ENCODE data around the gene MTNR1A.
"Not testable (repeated sequence)": the region's sequence is repeated elsewhere in the genome, so short reads cannot be mapped to it uniquely, and the experiment has no call there.

MTNR1A gene

GRCh38 chr4:186543206-186543605, 12.2 kb downstream of the MTNR1A start:
- Mint-ChIP-seq H3K9me3 (peaks cover 14% of the 10 kb centered on the region), H3K27ac (no peak overlapping the region), H3K36me3 (ENCODE audit: low read depth) (no peaks in the 10 kb centered on the region), H3K4me1 (no peaks in the 10 kb centered on the region), H3K27me3 (no peaks in the 10 kb centered on the region), H3K4me3 (no peak overlapping the region)
- ATAC-seq, result no peak
- DNase-seq, result no peak

GRCh38 chr4:186541801-186542200, 13.6 kb downstream of the MTNR1A start:
- ATAC-seq, result no peak
- no peak for DNase-seq
- H3K27me3 Mint-ChIP-seq, result no peaks in the 10 kb centered on the region
- no peaks in the 10 kb centered on the region for H3K36me3 Mint-ChIP-seq (ENCODE audit: low read depth)
- no peak overlapping the region for H3K4me3 Mint-ChIP-seq
- H3K4me1 Mint-ChIP-seq, result no peaks in the 10 kb centered on the region
- no peak overlapping the region for H3K27ac Mint-ChIP-seq
- H3K9me3 Mint-ChIP-seq, result peaks cover 9% of the 10 kb centered on the region

GRCh38 chr4:186537843-186538521, 17.4 kb downstream of the MTNR1A start:
- DNase-seq (no peak), ATAC-seq (no peak)
- no peaks in the 10 kb centered on the region for H3K27me3 Mint-ChIP-seq
- no peaks in the 10 kb centered on the region for H3K4me1 Mint-ChIP-seq
- peaks cover 9% of the 10 kb centered on the region for H3K9me3 Mint-ChIP-seq
- H3K27ac Mint-ChIP-seq, result no peak overlapping the region
- no peak overlapping the region for H3K4me3 Mint-ChIP-seq
- no peaks in the 10 kb centered on the region for H3K36me3 Mint-ChIP-seq (ENCODE audit: low read depth)

GRCh38 chr4:186536285-186536684, 19.1 kb downstream of the MTNR1A start:
- no peak overlapping the region for H3K4me3 Mint-ChIP-seq
- H3K27ac Mint-ChIP-seq, result no peak overlapping the region
- H3K9me3 Mint-ChIP-seq, result peaks cover 9% of the 10 kb centered on the region
- no peaks in the 10 kb centered on the region for H3K4me1 Mint-ChIP-seq
- no peak for ATAC-seq
- no peak for DNase-seq
- no peaks in the 10 kb centered on the region for H3K36me3 Mint-ChIP-seq (ENCODE audit: low read depth)
- H3K27me3 Mint-ChIP-seq, result no peaks in the 10 kb centered on the region

- H3K9me3 Mint-ChIP-seq, result peaks cover 4% of the 10 kb centered on the region
- H3K36me3 Mint-ChIP-seq (ENCODE audit: low read depth), result no peaks in the 10 kb centered on the region
- no peak overlapping the region for H3K4me3 Mint-ChIP-seq
- H3K27ac Mint-ChIP-seq, result no peak overlapping the region
- H3K27me3 Mint-ChIP-seq, result no peaks in the 10 kb centered on the region
- ATAC-seq, result no peak
- H3K4me1 Mint-ChIP-seq, result no peaks in the 10 kb centered on the region
- DNase-seq, result no peak
These were observed 21.3 kb downstream of the MTNR1A start for GRCh38 chr4:186534056-186534455.

GRCh38 chr4:186523927-186524326, 31.4 kb downstream of the MTNR1A start:
- H3K9me3 Mint-ChIP-seq, result peaks cover 15% of the 10 kb centered on the region
- H3K4me3 Mint-ChIP-seq; H3K4me1 Mint-ChIP-seq; DNase-seq; H3K27ac Mint-ChIP-seq; ATAC-seq; H3K36me3 Mint-ChIP-seq (ENCODE audit: low read depth); H3K27me3 Mint-ChIP-seq: not testable (repeated sequence)

GRCh38 chr4:186516287-186516686, 39.1 kb downstream of the MTNR1A start:
- Mint-ChIP-seq H3K9me3 (peaks cover 11% of the 10 kb centered on the region), H3K36me3 (ENCODE audit: low read depth) (no peaks in the 10 kb centered on the region), H3K4me3 (no peak overlapping the region), H3K27me3 (no peaks in the 10 kb centered on the region), H3K4me1 (no peaks in the 10 kb centered on the region), H3K27ac (no peak overlapping the region)
- no peak for DNase-seq
- no peak for ATAC-seq

- no peak for ATAC-seq
- Mint-ChIP-seq H3K27me3 (no peaks in the 10 kb centered on the region), H3K9me3 (peaks cover 11% of the 10 kb centered on the region), H3K27ac (no peak overlapping the region), H3K4me3 (no peak overlapping the region), H3K36me3 (ENCODE audit: low read depth) (no peaks in the 10 kb centered on the region), H3K4me1 (no peaks in the 10 kb centered on the region)
- DNase-seq, result no peak
These were observed 41.0 kb downstream of the MTNR1A start for GRCh38 chr4:186514271-186514950.

GRCh38 chr4:186504771-186505170, 50.6 kb downstream of the MTNR1A start:
- not testable (repeated sequence) for ATAC-seq, H3K4me1 Mint-ChIP-seq, H3K4me3 Mint-ChIP-seq

GRCh38 chr4:186502231-186502630, 53.1 kb downstream of the MTNR1A start:
- H3K27me3 Mint-ChIP-seq, result no peaks in the 10 kb centered on the region
- H3K4me3 Mint-ChIP-seq, result no peak overlapping the region
- no peak overlapping the region for H3K27ac Mint-ChIP-seq
- no peak for ATAC-seq
- H3K36me3 Mint-ChIP-seq (ENCODE audit: low read depth), result no peaks in the 10 kb centered on the region
- H3K4me1 Mint-ChIP-seq, result no peaks in the 10 kb centered on the region
- H3K9me3 Mint-ChIP-seq, result peaks cover 6% of the 10 kb centered on the region
- DNase-seq, result no peak

More at GRCh38 chr4:186504771-186505170, 50.6 kb downstream of the MTNR1A start:
- not testable (repeated sequence) for DNase-seq; H3K27me3 Mint-ChIP-seq; H3K36me3 Mint-ChIP-seq (ENCODE audit: low read depth); H3K27ac Mint-ChIP-seq
- H3K9me3 Mint-ChIP-seq, result peaks cover 11% of the 10 kb centered on the region

GRCh38 chr4:186501554-186501953, 53.8 kb downstream of the MTNR1A start:
- H3K27ac Mint-ChIP-seq, result no peak overlapping the region
- no peak for ATAC-seq
- H3K4me1 Mint-ChIP-seq, result no peaks in the 10 kb centered on the region
- H3K4me3 Mint-ChIP-seq, result no peak overlapping the region
- H3K27me3 Mint-ChIP-seq, result no peaks in the 10 kb centered on the region
- no peak for DNase-seq
- H3K36me3 Mint-ChIP-seq (ENCODE audit: low read depth), result no peaks in the 10 kb centered on the region
- H3K9me3 Mint-ChIP-seq, result peaks cover 6% of the 10 kb centered on the region

GRCh38 chr4:186500721-186501304, 54.6 kb downstream of the MTNR1A start:
- Mint-ChIP-seq H3K27me3 (no peaks in the 10 kb centered on the region), H3K9me3 (peaks cover 10% of the 10 kb centered on the region), H3K4me1 (no peaks in the 10 kb centered on the region), H3K36me3 (ENCODE audit: low read depth) (no peaks in the 10 kb centered on the region), H3K4me3 (no peak overlapping the region), H3K27ac (no peak overlapping the region)
- ATAC-seq, result no peak
- DNase-seq, result no peak

GRCh38 chr4:186499467-186499866, 55.9 kb downstream of the MTNR1A start:
- Mint-ChIP-seq H3K4me3 (no peak overlapping the region), H3K36me3 (ENCODE audit: low read depth) (no peaks in the 10 kb centered on the region)

GRCh38 chr4:186497043-186497442, 58.3 kb downstream of the MTNR1A start:
- ATAC-seq (no peak), DNase-seq (no peak)
- no peak overlapping the region for H3K27ac Mint-ChIP-seq
- H3K36me3 Mint-ChIP-seq (ENCODE audit: low read depth), result no peaks in the 10 kb centered on the region
- no peaks in the 10 kb centered on the region for H3K27me3 Mint-ChIP-seq
- no peak overlapping the region for H3K4me3 Mint-ChIP-seq
- no peaks in the 10 kb centered on the region for H3K4me1 Mint-ChIP-seq
- H3K9me3 Mint-ChIP-seq, result peaks cover 17% of the 10 kb centered on the region

More at GRCh38 chr4:186499467-186499866, 55.9 kb downstream of the MTNR1A start:
- Mint-ChIP-seq H3K27me3 (no peaks in the 10 kb centered on the region), H3K27ac (no peak overlapping the region), H3K4me1 (no peaks in the 10 kb centered on the region), H3K9me3 (peaks cover 14% of the 10 kb centered on the region)
- DNase-seq (no peak), ATAC-seq (no peak)

- no peaks in the 10 kb centered on the region for H3K4me1 Mint-ChIP-seq
- H3K27me3 Mint-ChIP-seq, result no peaks in the 10 kb centered on the region
- DNase-seq (no peak), ATAC-seq (no peak)
- peaks cover 29% of the 10 kb centered on the region for H3K9me3 Mint-ChIP-seq
- peaks cover 2% of the 10 kb centered on the region for H3K36me3 Mint-ChIP-seq (ENCODE audit: low read depth)
- no peak overlapping the region for H3K27ac Mint-ChIP-seq
- no peak overlapping the region for H3K4me3 Mint-ChIP-seq
These were observed 60.9 kb downstream of the MTNR1A start for GRCh38 chr4:186494496-186494895.
